GM18502 (cell line): ENCODE results near the gene TCERG1L.

Experiments used
- ATAC-seq: cut with Tn5 transposase; IDR thresholded peaks from one replicate; pipeline ENCODE4 v1.9.1; 2021; ENCODE audit warnings: mild to moderate bottlenecking; ENCODE audit not compliant: unreplicated experiment, poor library complexity

The TCERG1L gene

DNA sequence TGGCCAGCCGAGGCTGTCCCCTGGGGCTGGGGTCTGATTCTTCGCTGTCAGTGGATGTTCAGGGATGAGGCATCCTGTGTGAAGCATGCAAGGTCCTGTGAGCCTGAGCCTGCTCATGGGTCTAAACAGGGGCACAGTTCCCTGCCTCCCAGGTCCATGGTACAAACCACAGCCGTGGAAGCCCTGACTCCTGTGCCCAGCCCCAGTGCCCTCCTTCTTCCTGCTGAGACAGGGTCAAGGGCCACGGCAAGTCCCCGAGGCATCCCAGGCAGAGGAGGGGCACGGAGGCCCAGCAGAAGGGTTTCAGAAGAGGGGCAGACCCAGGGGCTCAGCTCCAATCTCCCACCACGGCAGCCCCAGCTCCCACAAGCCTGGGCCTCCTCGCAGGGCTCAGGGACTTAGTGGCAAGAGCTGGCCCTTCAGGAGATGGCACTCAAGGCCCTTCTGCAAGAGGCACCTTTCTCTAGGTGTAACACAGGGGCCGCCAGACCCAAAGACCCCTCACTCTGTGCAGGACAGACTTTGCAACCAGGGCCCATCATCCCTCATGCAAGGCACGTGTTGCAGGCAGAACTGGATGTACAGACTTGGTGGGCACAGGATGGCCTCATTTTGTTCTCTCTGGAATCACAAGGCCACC lies 248.8 kb downstream of the TCERG1L start:
- ATAC-seq: no peak

- no peak for ATAC-seq
Observed at GRCh38 chr10:131061216-131061615, 250.3 kb downstream of the TCERG1L start.

- ATAC-seq: no peak
Observed at GRCh38 chr10:131059881-131060280, 251.6 kb downstream of the TCERG1L start.

GRCh38 chr10:131058799-131059198 lies 252.7 kb downstream of the TCERG1L start:
- no peak for ATAC-seq

DNA sequence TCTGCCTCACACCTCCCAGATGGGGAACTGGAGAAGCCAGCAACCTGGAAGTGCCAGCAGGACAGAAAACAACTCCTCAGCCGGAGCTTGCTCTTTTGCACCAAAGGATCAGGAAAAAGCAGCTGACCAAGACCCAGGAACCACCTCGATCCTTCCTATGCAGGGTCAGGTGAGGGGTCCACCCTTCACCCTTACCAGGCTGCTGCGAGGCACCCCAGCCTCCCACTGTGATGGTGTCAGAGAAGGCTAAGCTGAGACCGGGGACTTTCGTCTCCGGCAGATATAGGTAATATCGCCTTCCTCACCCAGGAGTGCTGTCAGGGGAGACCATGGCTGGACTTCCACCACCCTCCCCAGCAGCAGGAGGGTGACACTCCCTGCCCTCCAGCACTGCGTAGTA lies 254.7 kb downstream of the TCERG1L start:
- no peak for ATAC-seq

DNA sequence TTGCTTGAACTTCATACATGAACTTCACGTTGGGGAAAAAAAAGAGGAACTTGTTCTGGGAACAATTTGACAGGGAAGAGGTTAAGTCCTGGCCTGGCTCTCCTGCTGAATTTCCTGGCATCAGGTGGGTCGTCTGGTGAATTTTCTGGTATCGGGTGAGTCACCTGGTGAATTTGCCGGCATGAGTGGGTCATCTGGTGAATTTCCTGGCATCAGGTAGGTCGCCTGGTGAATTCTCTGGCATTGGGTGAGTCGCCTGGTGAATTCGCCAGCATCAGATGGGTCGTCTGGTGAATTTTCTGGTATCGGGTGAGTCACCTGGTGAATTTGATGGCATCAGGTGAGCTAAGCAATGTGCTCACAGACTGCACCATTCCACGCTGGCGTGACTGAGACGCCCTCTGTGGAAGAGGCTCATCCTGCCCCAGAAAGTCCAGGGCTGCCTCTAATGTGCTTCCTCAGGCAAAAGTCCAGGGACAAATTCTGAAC lies 255.4 kb downstream of the TCERG1L start:
- no peak for ATAC-seq

DNA sequence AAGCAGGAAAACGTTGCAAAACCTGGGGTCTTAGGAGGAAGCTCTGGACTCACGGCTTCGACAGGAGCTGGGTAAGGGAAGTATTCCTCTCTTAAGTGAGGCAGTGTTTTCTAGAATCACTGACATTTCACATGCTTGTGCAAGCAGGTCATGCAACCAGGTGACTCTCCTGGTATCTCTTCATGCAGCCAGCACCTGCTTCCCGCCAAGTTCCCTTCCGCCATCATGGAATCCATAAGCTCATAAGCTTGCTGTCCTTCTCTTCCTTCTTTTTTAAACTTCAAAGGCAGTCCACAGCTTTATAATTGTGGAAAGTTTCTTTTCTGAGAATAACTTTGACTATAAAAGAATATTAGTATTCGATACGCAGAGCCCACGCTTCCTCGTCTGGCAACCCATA lies 256.1 kb downstream of the TCERG1L start:
- ATAC-seq: no peak

DNA sequence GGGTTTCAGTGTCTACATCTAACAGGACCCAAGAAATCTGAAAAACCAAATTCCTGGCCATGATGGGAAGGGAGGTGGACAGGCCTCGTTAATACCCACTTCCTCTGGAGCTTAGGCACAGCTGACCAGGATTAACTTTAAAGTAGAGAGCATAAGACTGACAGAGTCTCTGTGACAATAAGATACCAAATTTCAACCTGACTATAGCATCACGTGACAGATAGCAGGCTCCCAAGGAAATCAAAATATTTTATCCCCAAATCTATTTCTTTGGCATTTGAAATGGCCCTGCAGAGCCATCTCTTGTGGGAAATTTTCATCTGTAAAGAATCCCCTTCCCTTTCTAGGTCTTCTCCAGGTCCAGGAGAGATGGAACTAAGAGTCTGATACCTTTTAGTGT lies 258.3 kb downstream of the TCERG1L start:
- ATAC-seq: no peak

GRCh38 chr10:131050162-131050766 lies 261.3 kb downstream of the TCERG1L start:
- ATAC-seq: no peak

GRCh38 chr10:131049016-131049415 lies 262.5 kb downstream of the TCERG1L start:
- ATAC-seq: no peak

DNA sequence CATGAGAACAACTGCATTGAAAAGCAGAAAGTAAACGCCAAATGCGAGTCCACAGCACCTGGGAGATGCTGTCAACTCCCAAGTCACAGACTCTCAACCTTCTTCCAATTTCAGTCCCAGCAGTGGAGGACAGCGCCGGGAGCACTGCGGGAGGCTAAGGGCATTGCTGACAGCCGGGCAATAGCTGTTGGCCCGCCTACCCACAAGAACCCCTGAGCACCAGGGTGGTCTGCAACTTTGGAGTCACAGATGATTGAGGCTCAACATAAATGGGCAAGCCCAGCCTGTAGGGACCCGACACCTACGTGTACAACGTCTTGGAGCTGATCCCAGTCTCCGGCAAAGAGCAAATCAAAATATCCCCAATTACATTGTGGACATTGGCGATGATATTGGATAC lies 262.9 kb downstream of the TCERG1L start:
- no peak for ATAC-seq

- ATAC-seq: no peak
Observed at GRCh38 chr10:131047501-131047900, 264.0 kb downstream of the TCERG1L start.

GRCh38 chr10:131046194-131046593 lies 265.3 kb downstream of the TCERG1L start:
- ATAC-seq: no peak

GRCh38 chr10:131044379-131045111 lies 267.0 kb downstream of the TCERG1L start:
- no peak for ATAC-seq

DNA sequence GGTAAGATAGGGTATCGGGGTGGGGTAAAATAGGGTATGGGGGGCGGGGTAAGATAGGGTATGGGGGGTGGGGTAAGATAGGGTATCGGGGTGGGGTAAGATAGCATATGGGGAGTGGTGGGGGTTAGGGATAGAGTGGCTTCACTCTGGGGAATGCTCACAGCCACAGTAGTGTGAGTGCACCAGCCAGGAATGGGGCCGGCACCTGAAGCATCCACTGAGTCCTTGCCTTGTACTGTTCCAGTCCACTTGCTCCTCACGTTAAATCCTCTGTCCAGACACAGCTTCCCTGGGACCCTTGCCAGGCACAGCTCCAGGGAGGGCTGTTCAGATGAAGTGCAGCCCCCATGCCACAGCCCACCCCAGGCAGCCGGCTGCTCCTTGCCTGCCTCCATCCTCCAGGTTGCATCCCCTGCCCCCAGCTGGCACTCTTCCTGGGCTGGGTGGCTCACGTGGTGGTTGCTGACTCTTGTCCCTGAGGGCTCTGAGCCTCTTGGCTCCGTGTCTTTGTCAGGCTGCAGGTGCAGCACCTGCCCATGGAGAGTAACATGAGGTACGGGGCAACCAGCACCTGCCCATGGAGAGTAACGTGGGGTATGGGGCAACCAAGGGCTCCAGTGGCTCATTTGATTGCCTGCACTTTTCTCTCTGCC lies 268.4 kb downstream of the TCERG1L start:
- no peak for ATAC-seq
